Thoracic aorta (tissue), 2 donors: ENCODE measurements around the gene EMC8. TPM values are rescaled to one million over a fixed set of nuclear protein-coding genes. Genes with fewer than 3 reads are reported as not detected.

Source experiments
- ATAC-seq: fragments of 150-250 bp; one replicate; pipeline ENCODE4 v1.8.0; 2017; ENCODE audit warnings: low read depth; ENCODE audit not compliant: insufficient number of reproducible peaks, low FRiP score
- DNase-seq: peaks from one replicate; pipeline ENCODE4 v3.0.0-alpha.2; 2020; ENCODE audit warnings: low spot score
- H3K27ac ChIP-seq, 2 donors: fragments of 200-600 bp; sonication (generic); 1 replicate in 1 of 2; 2 replicates in 1 of 2; pipeline ENCODE4 v1.5.1; 2016; ENCODE audit warnings: mild to moderate bottlenecking in 2 of 2, moderate library complexity in 2 of 2
- H3K27me3 ChIP-seq: fragments of 200-600 bp; sonication (generic); replicated peaks from 2 replicates; pipeline ENCODE4 v1.6.0; 2016; ENCODE audit warnings: mild to moderate bottlenecking; ENCODE audit not compliant: insufficient read depth
- H3K36me3 ChIP-seq: fragments of 200-600 bp; sonication (generic); one replicate; pipeline ENCODE4 v1.5.1; 2016
- H3K4me1 ChIP-seq, 2 donors: fragments of 200-600 bp; sonication (generic); 1 replicate in 1 of 2; 2 replicates in 1 of 2; pipeline versions ENCODE4 v1.5.1 to v1.6.0; 2016; ENCODE audit warnings: low read depth in 2 of 2, mild to moderate bottlenecking in 1 of 2; ENCODE audit not compliant: control insufficient read depth in 1 of 2
- H3K4me3 ChIP-seq: fragments of 200-600 bp; sonication (generic); 2 replicates; pipeline ENCODE4 v1.5.1; 2016; ENCODE audit warnings: mild to moderate bottlenecking
- H3K9me3 ChIP-seq: fragments of 200-600 bp; sonication (generic); 2 replicates; pipeline ENCODE4 v1.5.1; 2016
- total RNA-seq, 2 donors: library from RNA; depleted of rRNA; stranded (reverse); fragments of >200 nt; gene quantifications; one replicate each; pipeline versions ENCODE4 v1.1.0 to v1.2.3, GENCODE V29; 2016
- TF ChIP-seq, protein P1 (sequence below): fragments of 200-600 bp; sonication (generic); IDR thresholded peaks from one replicate; pipeline ENCODE4 v1.5.1; 2019; ENCODE audit warnings: antibody characterized with exemption

Gene EMC8
- total RNA-seq, 2 donors from 2014 or later: 30.7 to 36.6 TPM

GRCh38 chr16:85751698-85752501 lies 47.4 kb downstream of the EMC8 start:
- Histone ChIP-seq H3K4me1 (peaks cover 11 to 12% of the 10 kb centered on the region in 2 donors), H3K27me3 (no peaks in the 10 kb centered on the region), H3K9me3 (no peaks in the 10 kb centered on the region), H3K4me3 (no peak overlapping the region), H3K27ac (no peak overlapping the region), H3K36me3 (no peaks in the 10 kb centered on the region)
- TF ChIP-seq, protein P1, sequence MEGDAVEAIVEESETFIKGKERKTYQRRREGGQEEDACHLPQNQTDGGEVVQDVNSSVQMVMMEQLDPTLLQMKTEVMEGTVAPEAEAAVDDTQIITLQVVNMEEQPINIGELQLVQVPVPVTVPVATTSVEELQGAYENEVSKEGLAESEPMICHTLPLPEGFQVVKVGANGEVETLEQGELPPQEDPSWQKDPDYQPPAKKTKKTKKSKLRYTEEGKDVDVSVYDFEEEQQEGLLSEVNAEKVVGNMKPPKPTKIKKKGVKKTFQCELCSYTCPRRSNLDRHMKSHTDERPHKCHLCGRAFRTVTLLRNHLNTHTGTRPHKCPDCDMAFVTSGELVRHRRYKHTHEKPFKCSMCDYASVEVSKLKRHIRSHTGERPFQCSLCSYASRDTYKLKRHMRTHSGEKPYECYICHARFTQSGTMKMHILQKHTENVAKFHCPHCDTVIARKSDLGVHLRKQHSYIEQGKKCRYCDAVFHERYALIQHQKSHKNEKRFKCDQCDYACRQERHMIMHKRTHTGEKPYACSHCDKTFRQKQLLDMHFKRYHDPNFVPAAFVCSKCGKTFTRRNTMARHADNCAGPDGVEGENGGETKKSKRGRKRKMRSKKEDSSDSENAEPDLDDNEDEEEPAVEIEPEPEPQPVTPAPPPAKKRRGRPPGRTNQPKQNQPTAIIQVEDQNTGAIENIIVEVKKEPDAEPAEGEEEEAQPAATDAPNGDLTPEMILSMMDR: no peak
- ATAC-seq (no peak), DNase-seq (no peak)

DNA sequence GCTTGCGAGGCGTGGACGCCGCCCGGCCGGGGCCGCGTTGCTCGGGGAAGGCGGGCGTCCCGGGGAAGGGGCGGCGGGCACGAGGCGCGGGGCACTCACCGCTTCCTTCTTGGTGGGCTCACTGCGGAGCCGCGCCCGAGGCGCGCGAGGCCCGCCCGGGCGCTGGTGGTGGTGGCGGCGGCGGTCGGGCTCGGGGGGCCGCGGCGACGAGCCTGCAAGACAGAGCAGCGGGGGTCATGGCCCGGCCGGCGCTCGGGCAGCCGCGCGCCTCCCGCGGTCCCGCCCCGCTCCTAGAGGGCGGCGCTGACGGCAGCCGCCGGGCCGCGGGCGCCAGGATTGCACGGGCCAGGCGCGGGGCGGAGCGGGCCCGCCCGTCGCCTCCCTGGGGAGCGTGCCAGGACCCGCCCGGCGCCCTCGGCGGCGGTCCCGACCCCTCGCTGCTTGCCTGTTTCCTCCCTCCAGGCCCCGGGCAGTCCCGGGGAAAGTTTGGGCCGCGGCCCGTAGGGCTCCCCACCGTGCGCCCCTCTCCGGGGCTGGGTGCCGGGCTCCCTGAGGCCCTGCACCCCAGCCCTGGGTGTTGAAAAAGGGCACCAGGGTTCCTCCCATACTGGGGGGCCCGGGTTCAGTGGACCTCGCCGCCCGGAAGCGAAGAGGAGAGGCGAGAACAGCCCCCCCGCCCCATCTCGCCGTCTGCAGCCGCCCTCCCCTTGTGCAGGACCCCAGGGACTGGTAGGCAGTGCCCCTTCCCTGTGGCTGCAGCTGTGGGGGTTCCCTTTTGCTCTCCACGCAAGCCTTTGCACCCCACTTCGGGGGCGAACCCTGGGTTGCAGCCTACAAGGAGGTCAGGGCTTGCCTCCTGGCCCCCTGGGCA lies 48.3 kb downstream of the EMC8 start, which contains the start of gene C16orf74:
Gene C16orf74, minus strand, starts transcription at position 270 of the 871 bp plus-strand sequence. CDS start 15,879 bp downstream, outside the sequence.
- H3K4me1 ChIP-seq: peaks cover 11 to 12% of the 10 kb centered on the region in 2 donors
- H3K27me3 ChIP-seq: no peaks in the 10 kb centered on the region
- no peak for ATAC-seq
- no peaks in the 10 kb centered on the region for H3K36me3 ChIP-seq
- no peak within 1 kb of the TSS for H3K27ac ChIP-seq
- TF ChIP-seq, protein P1: no peak
- no peak for DNase-seq
- no peaks in the 10 kb centered on the region for H3K9me3 ChIP-seq
- peak within 1 kb of the TSS; percentile 79 for H3K4me3 ChIP-seq

GRCh38 chr16:85750146-85750826 lies 49.1 kb downstream of the EMC8 start:
- TF ChIP-seq, protein P1: no peak
- Histone ChIP-seq H3K4me3 (peak overlapping the region; percentile 79), H3K9me3 (no peaks in the 10 kb centered on the region), H3K36me3 (no peaks in the 10 kb centered on the region), H3K27me3 (no peaks in the 10 kb centered on the region), H3K27ac (no peak overlapping the region), H3K4me1 (peaks cover 11 to 12% of the 10 kb centered on the region in 2 donors)
- ATAC-seq: no peak
- no peak for DNase-seq

GRCh38 chr16:85749771-85750145 lies 49.6 kb downstream of the EMC8 start:
- ATAC-seq: no peak
- H3K4me1 ChIP-seq: peaks cover 11 to 12% of the 10 kb centered on the region in 2 donors
- no peak for DNase-seq
- no peaks in the 10 kb centered on the region for H3K36me3 ChIP-seq
- no peak overlapping the region for H3K27ac ChIP-seq
- H3K9me3 ChIP-seq: no peaks in the 10 kb centered on the region
- H3K27me3 ChIP-seq: no peaks in the 10 kb centered on the region
- TF ChIP-seq, protein P1: no peak
- H3K4me3 ChIP-seq: peak overlapping the region; percentile 79
